Measurements from ENCODE around the gene HSPA1B.

DNA sequence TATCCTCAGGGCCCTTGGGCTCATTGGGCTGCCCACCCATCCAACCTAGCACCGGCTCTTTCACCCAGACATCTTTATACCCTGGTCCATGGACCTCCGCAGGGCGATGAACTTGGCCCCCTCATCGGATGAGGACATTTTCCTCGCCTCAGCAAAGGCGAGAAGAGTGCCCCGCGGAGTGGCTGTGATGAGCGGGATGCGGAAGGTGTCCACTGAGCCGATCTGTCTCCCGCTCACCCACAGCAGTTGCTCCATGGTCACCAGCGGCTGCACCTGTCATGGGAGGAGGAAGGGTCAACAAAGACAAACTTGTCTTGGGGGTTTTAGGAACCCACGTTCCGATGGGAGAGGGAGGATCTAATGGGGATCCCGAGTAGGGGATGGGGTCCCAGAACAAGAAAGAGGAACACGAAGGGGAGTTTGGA lies 34.4 kb downstream of the HSPA1B start:
- TF ChIP-seq CTCF (IDR thresholded peaks at IDR 0.05) (no peak), POLR2A (IDR thresholded peaks at IDR 0.05) (no peak), EP300 (IDR thresholded peaks at IDR 0.05) (no peak)

Measured in tibial nerve (tissue), 4 donors.